ENCODE data around the gene IL4R.
"Not testable (repeated sequence)": the region's sequence is repeated elsewhere in the genome, so short reads cannot be mapped to it uniquely, and the experiment has no call there.

The IL4R gene

GRCh38 chr16:27273670-27274423 lies 39.9 kb upstream of the IL4R start:
- H2AFZ ChIP-seq (ENCODE audit: low read length, unreplicated experiment) = peak overlapping the region; percentile 4
- H3K27me3 ChIP-seq (ENCODE audit: insufficient read depth, low read length) = no peaks in the 10 kb centered on the region
- H3K79me2 ChIP-seq (ENCODE audit: control insufficient read depth, insufficient read depth, low read length, unreplicated experiment) = peaks cover 7% of the 10 kb centered on the region
- peaks cover 17% of the 10 kb centered on the region for H3K4me1 ChIP-seq (ENCODE audit: control insufficient read depth, insufficient read depth, low read length, unreplicated experiment)
- H3K4me3 ChIP-seq (ENCODE audit: low read depth, low read length) = no peak overlapping the region
- peak overlapping the region; percentile 11 for H3K27ac ChIP-seq (ENCODE audit: low read depth, low read length)
- no peaks in the 10 kb centered on the region for H3K36me3 ChIP-seq (ENCODE audit: insufficient read depth, low read length)

GRCh38 chr16:27274424-27274874 lies 39.3 kb upstream of the IL4R start:
- not testable (repeated sequence) for H2AFZ ChIP-seq (ENCODE audit: low read length, unreplicated experiment)

GRCh38 chr16:27275394-27275793 lies 38.4 kb upstream of the IL4R start:
- Histone ChIP-seq H3K27ac (ENCODE audit: low read depth, low read length) (no peak overlapping the region), H3K4me1 (ENCODE audit: control insufficient read depth, insufficient read depth, low read length, unreplicated experiment) (peaks cover 11% of the 10 kb centered on the region), H2AFZ (ENCODE audit: low read length, unreplicated experiment) (no peak overlapping the region), H3K79me2 (ENCODE audit: control insufficient read depth, insufficient read depth, low read length, unreplicated experiment) (no peaks in the 10 kb centered on the region), H3K27me3 (ENCODE audit: insufficient read depth, low read length) (no peaks in the 10 kb centered on the region), H3K4me3 (ENCODE audit: low read depth, low read length) (no peak overlapping the region), H3K36me3 (ENCODE audit: insufficient read depth, low read length) (no peaks in the 10 kb centered on the region)

More at GRCh38 chr16:27274424-27274874, 39.3 kb upstream of the IL4R start:
- not testable (repeated sequence) for H3K36me3 ChIP-seq (ENCODE audit: insufficient read depth, low read length); H3K79me2 ChIP-seq (ENCODE audit: control insufficient read depth, insufficient read depth, low read length, unreplicated experiment); H3K27me3 ChIP-seq (ENCODE audit: insufficient read depth, low read length); H3K4me3 ChIP-seq (ENCODE audit: low read depth, low read length)
- peak overlapping the region; percentile 11 for H3K27ac ChIP-seq (ENCODE audit: low read depth, low read length)
- H3K4me1 ChIP-seq (ENCODE audit: control insufficient read depth, insufficient read depth, low read length, unreplicated experiment) = peaks cover 14% of the 10 kb centered on the region

GRCh38 chr16:27281243-27281642 lies 32.5 kb upstream of the IL4R start:
- no peak overlapping the region for H2AFZ ChIP-seq (ENCODE audit: low read length, unreplicated experiment)
- no peaks in the 10 kb centered on the region for H3K36me3 ChIP-seq (ENCODE audit: insufficient read depth, low read length)
- H3K4me1 ChIP-seq (ENCODE audit: control insufficient read depth, insufficient read depth, low read length, unreplicated experiment) = peaks cover 5% of the 10 kb centered on the region
- H3K27ac ChIP-seq (ENCODE audit: low read depth, low read length) = no peak overlapping the region
- no peak overlapping the region for H3K4me3 ChIP-seq (ENCODE audit: low read depth, low read length)
- no peaks in the 10 kb centered on the region for H3K79me2 ChIP-seq (ENCODE audit: control insufficient read depth, insufficient read depth, low read length, unreplicated experiment)
- H3K27me3 ChIP-seq (ENCODE audit: insufficient read depth, low read length) = no peaks in the 10 kb centered on the region

- H3K27ac ChIP-seq (ENCODE audit: low read depth, low read length) = no peak overlapping the region
- peaks cover 13% of the 10 kb centered on the region for H3K4me1 ChIP-seq (ENCODE audit: control insufficient read depth, insufficient read depth, low read length, unreplicated experiment)
- H2AFZ ChIP-seq (ENCODE audit: low read length, unreplicated experiment) = no peak overlapping the region
Observed at GRCh38 chr16:27284865-27285675, 28.7 kb upstream of the IL4R start.

GRCh38 chr16:27285676-27286196 lies 28.0 kb upstream of the IL4R start:
- Histone ChIP-seq H3K27me3 (ENCODE audit: insufficient read depth, low read length) (no peaks in the 10 kb centered on the region), H3K27ac (ENCODE audit: low read depth, low read length) (peak overlapping the region; percentile 83), H3K36me3 (ENCODE audit: insufficient read depth, low read length) (no peaks in the 10 kb centered on the region), H3K79me2 (ENCODE audit: control insufficient read depth, insufficient read depth, low read length, unreplicated experiment) (no peaks in the 10 kb centered on the region), H2AFZ (ENCODE audit: low read length, unreplicated experiment) (no peak overlapping the region), H3K4me1 (ENCODE audit: control insufficient read depth, insufficient read depth, low read length, unreplicated experiment) (peaks cover 13% of the 10 kb centered on the region), H3K4me3 (ENCODE audit: low read depth, low read length) (no peak overlapping the region; the same call in 1 of the 2 replicates)

More at GRCh38 chr16:27284865-27285675, 28.7 kb upstream of the IL4R start:
- no peaks in the 10 kb centered on the region for H3K36me3 ChIP-seq (ENCODE audit: insufficient read depth, low read length)
- no peak overlapping the region for H3K4me3 ChIP-seq (ENCODE audit: low read depth, low read length)
- no peaks in the 10 kb centered on the region for H3K27me3 ChIP-seq (ENCODE audit: insufficient read depth, low read length)
- no peaks in the 10 kb centered on the region for H3K79me2 ChIP-seq (ENCODE audit: control insufficient read depth, insufficient read depth, low read length, unreplicated experiment)

- H2AFZ ChIP-seq (ENCODE audit: low read length, unreplicated experiment) = peak overlapping the region; percentile 61
Observed at GRCh38 chr16:27286451-27286850, 27.3 kb upstream of the IL4R start.

GRCh38 chr16:27287051-27287811 lies 26.5 kb upstream of the IL4R start:
- peaks cover 13% of the 10 kb centered on the region for H3K4me1 ChIP-seq (ENCODE audit: control insufficient read depth, insufficient read depth, low read length, unreplicated experiment)
- H3K27ac ChIP-seq (ENCODE audit: low read depth, low read length) = peak overlapping the region; percentile 83
- H2AFZ ChIP-seq (ENCODE audit: low read length, unreplicated experiment) = peak overlapping the region; percentile 61
- no peaks in the 10 kb centered on the region for H3K36me3 ChIP-seq (ENCODE audit: insufficient read depth, low read length)
- H3K4me3 ChIP-seq (ENCODE audit: low read depth, low read length) = no peak overlapping the region
- no peaks in the 10 kb centered on the region for H3K27me3 ChIP-seq (ENCODE audit: insufficient read depth, low read length)
- H3K79me2 ChIP-seq (ENCODE audit: control insufficient read depth, insufficient read depth, low read length, unreplicated experiment) = no peaks in the 10 kb centered on the region

More at GRCh38 chr16:27286451-27286850, 27.3 kb upstream of the IL4R start:
- Histone ChIP-seq H3K36me3 (ENCODE audit: insufficient read depth, low read length) (no peaks in the 10 kb centered on the region), H3K27ac (ENCODE audit: low read depth, low read length) (peak overlapping the region; percentile 83), H3K27me3 (ENCODE audit: insufficient read depth, low read length) (no peaks in the 10 kb centered on the region), H3K4me1 (ENCODE audit: control insufficient read depth, insufficient read depth, low read length, unreplicated experiment) (peaks cover 13% of the 10 kb centered on the region), H3K79me2 (ENCODE audit: control insufficient read depth, insufficient read depth, low read length, unreplicated experiment) (no peaks in the 10 kb centered on the region), H3K4me3 (ENCODE audit: low read depth, low read length) (no peak overlapping the region; the same call in 1 of the 2 replicates)

GRCh38 chr16:27287887-27288286 lies 25.9 kb upstream of the IL4R start:
- Histone ChIP-seq H3K36me3 (ENCODE audit: insufficient read depth, low read length) (no peaks in the 10 kb centered on the region), H3K4me3 (ENCODE audit: low read depth, low read length) (no peak overlapping the region), H3K27ac (ENCODE audit: low read depth, low read length) (no peak overlapping the region), H3K4me1 (ENCODE audit: control insufficient read depth, insufficient read depth, low read length, unreplicated experiment) (peaks cover 13% of the 10 kb centered on the region), H3K27me3 (ENCODE audit: insufficient read depth, low read length) (no peaks in the 10 kb centered on the region), H2AFZ (ENCODE audit: low read length, unreplicated experiment) (no peak overlapping the region), H3K79me2 (ENCODE audit: control insufficient read depth, insufficient read depth, low read length, unreplicated experiment) (no peaks in the 10 kb centered on the region)

- not testable (repeated sequence) for H3K27ac ChIP-seq (ENCODE audit: low read depth, low read length); H3K27me3 ChIP-seq (ENCODE audit: insufficient read depth, low read length); H2AFZ ChIP-seq (ENCODE audit: low read length, unreplicated experiment); H3K36me3 ChIP-seq (ENCODE audit: insufficient read depth, low read length); H3K4me3 ChIP-seq (ENCODE audit: low read depth, low read length); H3K79me2 ChIP-seq (ENCODE audit: control insufficient read depth, insufficient read depth, low read length, unreplicated experiment)
- H3K4me1 ChIP-seq (ENCODE audit: control insufficient read depth, insufficient read depth, low read length, unreplicated experiment) = peaks cover 13% of the 10 kb centered on the region
Observed at GRCh38 chr16:27288313-27288712, 25.5 kb upstream of the IL4R start.
